ENCODE results near the gene SNAP91.

GRCh38 chr6:83536034-83536646 lies 172.8 kb downstream of the SNAP91 start:
- TF ChIP-seq POLR2AphosphoS5 (IDR thresholded peaks at IDR 0.05; ENCODE audit: borderline replicate concordance, low read depth, low read length) (no peak), EZH2 (IDR thresholded peaks at IDR 0.05) (no peak)
